ENCODE measurements around the gene MOB3C. TPM values are rescaled to one million over a fixed set of nuclear protein-coding genes. Genes with fewer than 3 reads are reported as not detected.

The MOB3C gene
- total and polyA plus RNA-seq, 2 of the 4 experiments (the other 2 are of a cell fraction): 7.3 to 9.0 TPM

- dilution Hi-C loops (cut with HindIII; ENCODE audit: low sequenced_read_pairs, unreplicated experiment): no loop called here
These were observed 21.0 kb upstream of the MOB3C start for GRCh38 chr1:46637444-46638083.

More at GRCh38 chr1:46637444-46638083, 21.0 kb upstream of the MOB3C start:
- no peak overlapping the region for H4K8ac ChIP-seq (ENCODE audit: low read depth in 2 of 2, low read length in 2 of 2)
- POLR2A ChIA-PET (ENCODE audit: unreplicated experiment): no interaction called here
- no peak overlapping the region for H3K27ac ChIP-seq (ENCODE audit: insufficient read depth, low read length)
- no peak overlapping the region for H2BK5ac ChIP-seq (ENCODE audit: low read depth, low read length, poor library complexity, severe bottlenecking)
- no peaks in the 10 kb centered on the region for H3K79me1 ChIP-seq (ENCODE audit: low read depth in 1 of 2, low read length in 2 of 2)
- H3K27me3 ChIP-seq (ENCODE audit: control insufficient read depth, insufficient read depth, low read length): no peaks in the 10 kb centered on the region
- no peaks in the 10 kb centered on the region for H4K20me1 ChIP-seq (ENCODE audit: insufficient read depth, low read length)
- no peak overlapping the region for H3K18ac ChIP-seq (ENCODE audit: low read depth, low read length)
- H3K9ac ChIP-seq (ENCODE audit: low read depth, low read length): no peak overlapping the region
- no peak overlapping the region for H2AK5ac ChIP-seq (ENCODE audit: low read depth, low read length)
- no TSS peak for BruUV-seq (replicated peaks)
- H2AFZ ChIP-seq (replicated peaks; ENCODE audit: low read length, poor library complexity): no peak overlapping the region
- H3K9me1 ChIP-seq (ENCODE audit: insufficient read depth, low read length): peaks cover 3% of the 10 kb centered on the region; the same call in 1 of the 2 replicates
- in situ Hi-C loops (cut with MboI; ENCODE audit: low sequenced_read_pairs): no loop called here
- H2BK120ac ChIP-seq (ENCODE audit: low read depth, low read length): no peak overlapping the region
- no CpG with 5 or more reads among the region's 2 CpGs for WGBS, 2 experiments (ENCODE audit: extremely low coverage in 2 of 2, insufficient read length in 1 of 2)
- H2AK9ac ChIP-seq (replicated peaks; ENCODE audit: low read depth, low read length, poor library complexity): no peak overlapping the region
- H3K4me2 ChIP-seq (ENCODE audit: low read depth, low read length): no peak overlapping the region
- no peak overlapping the region for H2BK15ac ChIP-seq (ENCODE audit: low read depth, low read length)
- TF ChIP-seq NFE2L2 (IDR thresholded peaks at IDR 0.05; ENCODE audit: low read depth, low read length): no peak
- no peak for TF ChIP-seq RFX5 (IDR thresholded peaks at IDR 0.05; ENCODE audit: low read depth, low read length)
- no peak for TF ChIP-seq FOS (IDR thresholded peaks at IDR 0.05; ENCODE audit: low read depth, low read length)
- TF ChIP-seq POLR2A (IDR thresholded peaks at IDR 0.05; ENCODE audit: low read depth, low read length): no peak
- no peak for TF ChIP-seq CEBPB (IDR thresholded peaks at IDR 0.05; ENCODE audit: low read depth, low read length)
- TF ChIP-seq MAFK (IDR thresholded peaks at IDR 0.05; ENCODE audit: low read depth, low read length): no peak
- no peak for TF ChIP-seq CHD1 (IDR thresholded peaks at IDR 0.05; ENCODE audit: low read depth, low read length)
- TF ChIP-seq USF2 (IDR thresholded peaks at IDR 0.05; ENCODE audit: low read depth, low read length): no peak
- TF ChIP-seq RAD21 (IDR thresholded peaks at IDR 0.05; ENCODE audit: low read length): no peak
- no peak for TF ChIP-seq RCOR1 (IDR thresholded peaks at IDR 0.05; ENCODE audit: insufficient replicate concordance, low read length)
- no peak for TF ChIP-seq ELK1 (IDR thresholded peaks at IDR 0.05; ENCODE audit: borderline replicate concordance, low read depth, low read length)
- no peak for TF ChIP-seq MAZ (IDR thresholded peaks at IDR 0.05; ENCODE audit: borderline replicate concordance, low read depth, low read length)
- TF ChIP-seq SMC3 (IDR thresholded peaks at IDR 0.05; ENCODE audit: low read depth, low read length): no peak
- no peak overlapping the region for H4K5ac ChIP-seq (ENCODE audit: low read depth, low read length)
- DNase-seq (no peak), ATAC-seq (ENCODE audit: low read depth) (no peak)
- peaks cover 19% of the 10 kb centered on the region for H3K36me3 ChIP-seq (ENCODE audit: control insufficient read depth, insufficient read depth, low read length)
- H4K91ac ChIP-seq (ENCODE audit: insufficient read depth, low read depth, low read length): no peak overlapping the region
- H3K56ac ChIP-seq (ENCODE audit: extremely low read depth, insufficient read depth, low read length): no peak overlapping the region
- no peak overlapping the region for H3K4me3 ChIP-seq (ENCODE audit: insufficient read depth, low read depth, low read length)
- no peak overlapping the region for H3K14ac ChIP-seq (replicated peaks; ENCODE audit: low read depth, low read length)
- no peak overlapping the region for H3K4ac ChIP-seq (ENCODE audit: low read depth, low read length)
- H3K9me3 ChIP-seq (ENCODE audit: control insufficient read depth, insufficient read depth, low read length): no peaks in the 10 kb centered on the region
- no peak overlapping the region for H2BK20ac ChIP-seq (ENCODE audit: low read depth, low read length)
- CTCF ChIA-PET: interaction anchor here (1.0 kb wide), 1 partner anchor 15 kb away, joined by 3 read pairs; no protein-coding TSS in a partner anchor
- intact Hi-C loops (cut with micrococcal nuclease): no loop called here
- no peaks in the 10 kb centered on the region for H3K4me1 ChIP-seq (ENCODE audit: control insufficient read depth, insufficient read depth, low read length)
- H3K23ac ChIP-seq (ENCODE audit: low read depth, low read length): no peak overlapping the region

Measured in IMR-90 (cell line).